Stomach (tissue), 9 donors: ENCODE data around the gene KIAA0040. TPM values are rescaled to one million over a fixed set of nuclear protein-coding genes. Genes with fewer than 3 reads are reported as not detected.
A peak's percentile ranks its signal among the peaks of the same experiment; 100 is the strongest.

Experiments
- DNase-seq, 2 donors: peaks; one replicate each; pipeline versions ENCODE4 v3.0.0 to v3.0.0-alpha.2; 2013 to 2019
- H3K27ac ChIP-seq, 5 donors: fragments of 200-600 bp in 4 of 5; sonication (generic) in 4 of 5; one replicate each; pipeline ENCODE4 v1.5.1; 2013 to 2019; ENCODE audit warnings: mild to moderate bottlenecking in 1 of 5, moderate library complexity in 1 of 5
- H3K27me3 ChIP-seq, 3 donors: fragments of 200-600 bp; sonication (generic); one replicate each; pipeline ENCODE4 v1.5.1; 2017 to 2019; ENCODE audit warnings: mixed run types in 1 of 3
- H3K36me3 ChIP-seq, 4 donors: fragments of 200-600 bp; sonication (generic); 1 replicate in 3 of 4; 2 replicates in 1 of 4; pipeline ENCODE4 v1.5.1; 2016 to 2019
- H3K4me1 ChIP-seq, 4 donors: fragments of 200-600 bp; sonication (generic); one replicate each; pipeline ENCODE4 v1.5.1; 2016 to 2019
- H3K4me3 ChIP-seq, 4 donors: fragments of 200-600 bp; sonication (generic) in 3 of 4; one replicate each; pipeline ENCODE4 v1.5.1; 2016 to 2019; ENCODE audit warnings: mild to moderate bottlenecking in 1 of 4
- H3K9me3 ChIP-seq, 4 donors: fragments of 200-600 bp; sonication (generic); one replicate each; pipeline ENCODE4 v1.5.1; 2016 to 2019
- CTCF ChIP-seq, 7 experiments: fragments of 450-650 bp in 4 of 7; fragments of 200-600 bp in 3 of 7; sonication (generic) in 3 of 7; IDR thresholded peaks; one replicate each; pipeline ENCODE4 v1.5.1; 2016 to 2019; ENCODE audit warnings: antibody characterized with exemption in 7 of 7, control low read depth in 2 of 7, mild to moderate bottlenecking in 1 of 7
- EP300 ChIP-seq: sonication (generic); formaldehyde crosslinking; IDR thresholded peaks from one replicate; pipeline ENCODE4 v1.6.1; 2017; ENCODE audit warnings: antibody characterized with exemption
- POLR2A ChIP-seq, 4 donors: fragments of 450-650 bp; IDR thresholded peaks; one replicate each; pipeline ENCODE4 v1.6.1; 2016; ENCODE audit warnings: antibody characterized with exemption in 4 of 4, control low read depth in 2 of 4, mild to moderate bottlenecking in 1 of 4, moderate library complexity in 1 of 4
- POLR2AphosphoS5 ChIP-seq, 3 donors: sonication (generic); formaldehyde crosslinking; IDR thresholded peaks; one replicate each; pipeline ENCODE4 v1.6.1; 2016; ENCODE audit warnings: antibody characterized with exemption in 3 of 3
- WGBS, 5 donors: extraction: QIAGEN DNeasy Blood & Tissue Kit in 3 of 5; methylation state at CpG; one replicate each; pipeline versions ENCODE4 v1.1.5 to v1.1.7; 2013 to 2018; 5-methylcytosine and 5-hydroxymethylcytosine counted together
- intact Hi-C: fragments of 100-400 bp; cut with DNase I; formaldehyde crosslinking; loops from one replicate; pipeline ENCODE4 v1.15.1; 2023; ENCODE audit warnings: low total_unique reads
- polyA plus RNA-seq, 3 donors: library from polyadenylated mRNA; stranded (reverse); fragments of 200-250 nt; gene quantifications; one replicate each; pipeline ENCODE4 v1.2.3, GENCODE V29; 2013
- total RNA-seq, 5 donors: library from RNA; depleted of rRNA; stranded (reverse); fragments of >200 nt; gene quantifications; one replicate each; pipeline versions ENCODE4 v1.1.0 to v1.2.3, GENCODE V29; 2014 to 2016
- donor health status: healthy with polysubstance abuse.
- donor health status: Bipolar disorder and iron deficiency.
- donor health status: healthy.

The KIAA0040 gene
- total and polyA plus RNA-seq, 8 donors, result 4.1 to 36.8 (median 14.8) TPM

- Histone ChIP-seq H3K36me3 (peaks cover 48 to 98% (median 90%) of the 10 kb centered on the region in 4 donors), H3K4me3 (no peak overlapping the region), H3K9me3 (no peaks in the 10 kb centered on the region), H3K4me1 (no peaks in the 10 kb centered on the region), H3K27ac (no peak overlapping the region), H3K27me3 (no peaks in the 10 kb centered on the region)
- intact Hi-C loops, result loop anchor here (10.0 kb wide), 1 partner anchor 62 kb away; no protein-coding TSS in a partner anchor
- WGBS, 5 donors, result 37 to 64% (median 52%) methylated on average over 4 of the region's 4 CpGs
- DNase-seq, result peak in 1 of 2 donors; percentile 61
- no peak for TF ChIP-seq POLR2A (IDR thresholded peaks at IDR 0.05)
- no peak for TF ChIP-seq EP300
- TF ChIP-seq CTCF (IDR thresholded peaks at IDR 0.05), result no peak
- no peak for TF ChIP-seq POLR2AphosphoS5 (IDR thresholded peaks at IDR 0.05)
Observed at GRCh38 chr1:175162955-175163354, 29.6 kb downstream of the KIAA0040 start.

- no peak for DNase-seq
- Histone ChIP-seq H3K4me1 (peaks cover 0 to 7% (median 3%) of the 10 kb centered on the region in 4 donors), H3K4me3 (no peak overlapping the region), H3K36me3 (peaks cover 17 to 53% (median 50%) of the 10 kb centered on the region in 4 donors), H3K9me3 (no peaks in the 10 kb centered on the region), H3K27ac (no peak overlapping the region), H3K27me3 (peaks cover 0 to 10% (median 0%) of the 10 kb centered on the region in 3 donors)
- 79 to 98% (median 89%) methylated on average over 6 of the region's 6 CpGs for WGBS, 5 donors
- TF ChIP-seq POLR2AphosphoS5 (IDR thresholded peaks at IDR 0.05), result no peak
- TF ChIP-seq POLR2A (IDR thresholded peaks at IDR 0.05), result no peak
- no peak for TF ChIP-seq EP300
- no peak for TF ChIP-seq CTCF (IDR thresholded peaks at IDR 0.05)
- intact Hi-C loops, result no loop called here
Observed at GRCh38 chr1:175158170-175158591, 34.4 kb downstream of the KIAA0040 start.

- H3K9me3 ChIP-seq, result no peaks in the 10 kb centered on the region
- peaks cover 0 to 10% (median 0%) of the 10 kb centered on the region in 3 donors for H3K27me3 ChIP-seq
- 90 to 99% (median 98%) methylated on average over 2 of the region's 2 CpGs for WGBS, 5 donors
- TF ChIP-seq POLR2AphosphoS5 (IDR thresholded peaks at IDR 0.05), result no peak
- TF ChIP-seq POLR2A (IDR thresholded peaks at IDR 0.05), result no peak
- no peak for TF ChIP-seq EP300
- TF ChIP-seq CTCF (IDR thresholded peaks at IDR 0.05), result no peak
- peaks cover 0 to 10% (median 5%) of the 10 kb centered on the region in 4 donors for H3K4me1 ChIP-seq
- H3K27ac ChIP-seq, result no peak overlapping the region
- DNase-seq, result no peak
- H3K4me3 ChIP-seq, result no peak overlapping the region
- intact Hi-C loops, result no loop called here
- peaks cover 17 to 43% (median 41%) of the 10 kb centered on the region in 4 donors for H3K36me3 ChIP-seq
Observed at GRCh38 chr1:175157200-175157599, 35.4 kb downstream of the KIAA0040 start.

- intact Hi-C loops, result loop anchor here (2.0 kb wide), 1 partner anchor 163 kb away; no protein-coding TSS in a partner anchor
- Histone ChIP-seq H3K9me3 (no peaks in the 10 kb centered on the region), H3K27me3 (peaks cover 0 to 10% (median 0%) of the 10 kb centered on the region in 3 donors), H3K4me3 (no peak overlapping the region), H3K27ac (no peak overlapping the region), H3K4me1 (peaks cover 0 to 15% (median 8%) of the 10 kb centered on the region in 4 donors), H3K36me3 (peaks cover 17 to 30% (median 28%) of the 10 kb centered on the region in 4 donors)
- no peak for DNase-seq
- WGBS, 5 donors, result 54 to 75% (median 61%) methylated on average over 5 of the region's 5 CpGs
- no peak for TF ChIP-seq EP300
- no peak for TF ChIP-seq POLR2A (IDR thresholded peaks at IDR 0.05)
- TF ChIP-seq POLR2AphosphoS5 (IDR thresholded peaks at IDR 0.05), result no peak
- no peak for TF ChIP-seq CTCF (IDR thresholded peaks at IDR 0.05)
Observed at GRCh38 chr1:175155936-175156335, 36.6 kb downstream of the KIAA0040 start.
